HepG2 (cell line): ENCODE results near the gene SCN8A. TPM values are rescaled to one million over a fixed set of nuclear protein-coding genes. Genes with fewer than 3 reads are reported as not detected.

Experiments used
- ATAC-seq: fragments of 200-7000 bp; cut with Tn5 transposase; 3 replicates; pipeline ENCODE4 v1.9.1; 2020; ENCODE audit warnings: mild to moderate bottlenecking, moderate library complexity
- BruUV-seq: library from RNA; stranded (reverse); fragments of 400-500 nt; replicated peaks from 2 replicates; lab custom pipeline; 2021; lab: Mats Ljungman, UMichigan
- CTCF ChIA-PET: fragments of 300-600 bp; formaldehyde crosslinking; extraction: SDS; loops from one replicate; lab custom pipeline; 2021; ENCODE audit warnings: low total read pairs, inconsistent platforms, low intra/inter-chr PET ratio; lab: Yijun Ruan, JAX
- POLR2A ChIA-PET: fragments of 350-600 bp; sonication (Branson Sonifier 250); formaldehyde crosslinking; loops from one replicate; lab custom pipeline; 2020; ENCODE audit warnings: antibody characterized with exemption, inconsistent platforms; lab: Yijun Ruan, JAX
- DNase-seq: peaks from one replicate; pipeline ENCODE4 v3.0.0-alpha.2; 2015; ENCODE audit warnings: low spot score
- FAIRE-seq: peaks from 3 replicates; lab custom pipeline; 2011; peaks lifted over from hg19 to GRCh38; lab: Jason Lieb, UNC
- H2AFZ ChIP-seq: one replicate; pipeline ENCODE4 v1.6.1; 2011; ENCODE audit warnings: low read length, inconsistent platforms
- H3K27ac ChIP-seq: fragments of 300-600 bp; 3 replicates; pipeline ENCODE4 v1.8.0; 2011; ENCODE audit warnings: mixed run types, mild to moderate bottlenecking, mixed read lengths, low read length, inconsistent platforms; ENCODE audit not compliant: insufficient read depth; ENCODE audit errors: extremely low read length
- H3K27me3 ChIP-seq, 2 experiments: fragments of 200-600 bp in 1 of 2; 2 replicates in 1 of 2; 3 replicates in 1 of 2; pipeline versions ENCODE4 v1.6.0 to v1.8.0; 2011; ENCODE audit warnings: low read length in 2 of 2, mild to moderate bottlenecking in 2 of 2, moderate library complexity in 2 of 2, inconsistent platforms in 1 of 2; ENCODE audit not compliant: insufficient read depth in 2 of 2, control insufficient read depth in 1 of 2
- H3K36me3 ChIP-seq, 2 experiments: fragments of 200-600 bp in 1 of 2; replicated peaks in 1 of 2; 2 replicates in 1 of 2; 3 replicates in 1 of 2; pipeline versions ENCODE4 v1.5.1 to v1.8.0; 2011; ENCODE audit warnings: low read length in 2 of 2, inconsistent platforms in 1 of 2; ENCODE audit not compliant: insufficient read depth in 2 of 2, control insufficient read depth in 1 of 2
- H3K4me1 ChIP-seq: 2 replicates; pipeline ENCODE4 v1.5.1; 2012; ENCODE audit warnings: low read length, inconsistent platforms; ENCODE audit not compliant: insufficient read depth
- H3K4me2 ChIP-seq: 2 replicates; pipeline ENCODE4 v1.6.0; 2011; ENCODE audit warnings: low read depth, low read length, inconsistent platforms
- H3K4me3 ChIP-seq, 3 experiments: fragments of 200-600 bp in 1 of 3; sonication (generic), shearing (Covaris generic) in 1 of 3; replicated peaks in 1 of 3; 2 replicates each; pipeline ENCODE4 v1.5.1; 2011 to 2016; ENCODE audit warnings: low read length in 3 of 3, inconsistent platforms in 2 of 3, low read depth in 2 of 3, mild to moderate bottlenecking in 2 of 3, control low read depth in 1 of 3, mixed read lengths in 1 of 3; ENCODE audit not compliant: insufficient read depth in 1 of 3
- H3K79me2 ChIP-seq: one replicate; pipeline ENCODE4 v1.6.1; 2011; ENCODE audit warnings: low read length, inconsistent platforms; ENCODE audit not compliant: insufficient read depth
- H3K9ac ChIP-seq: 2 replicates; pipeline ENCODE4 v1.6.0; 2011; ENCODE audit warnings: mild to moderate bottlenecking, low read depth, low read length, inconsistent platforms; ENCODE audit not compliant: insufficient read depth
- H3K9me3 ChIP-seq: 2 replicates; pipeline ENCODE4 v1.5.1; 2012; ENCODE audit warnings: mild to moderate bottlenecking, low read length
- H4K20me1 ChIP-seq: 2 replicates; pipeline ENCODE4 v1.6.0; 2011; ENCODE audit warnings: inconsistent platforms, mild to moderate bottlenecking, low read length, moderate library complexity; ENCODE audit not compliant: insufficient read depth
- GATAD2A ChIP-seq: IDR thresholded peaks from 2 replicates; pipeline ENCODE4 v1.6.1; 2016
- MAFF ChIP-seq: IDR thresholded peaks from 2 replicates; pipeline ENCODE4 v1.6.1; 2011; ENCODE audit warnings: low read depth, low read length, improper control_type of control experiment
- MAFK ChIP-seq, 2 experiments: IDR thresholded peaks in 1 of 2; conservative IDR thresholded peaks in 1 of 2; 2 replicates each; pipeline ENCODE4 v1.6.1; 2011; ENCODE audit warnings: improper control_type of control experiment in 2 of 2, low read length in 2 of 2
- ZNF12 ChIP-seq: sonication (generic); formaldehyde crosslinking; IDR thresholded peaks from 2 replicates; pipeline ENCODE4 v1.5.0; 2020; ENCODE audit warnings: missing genetic modification reagents
- WGBS: methylation state at CpG from one replicate; pipeline ENCODE4 v1.1.6; 2017; ENCODE audit warnings: low lambda C conversion rate; 5-methylcytosine and 5-hydroxymethylcytosine counted together
- in situ Hi-C: cut with HindIII; loops from 2 replicates; pipeline ENCODE4 v1.10.0; 2017; ENCODE audit warnings: low pct_unique_long_range_greater_than_20kb; ENCODE audit not compliant: extremely low pct_ligation_motif_present
- intact Hi-C: fragments of 100-400 bp; cut with micrococcal nuclease; formaldehyde crosslinking; loops from one replicate; pipeline ENCODE4 v1.10.0; 2022; ENCODE audit not compliant: unreplicated experiment
- polyA plus RNA-seq, 8 experiments: library from polyadenylated mRNA; depleted of rRNA in 3 of 8; stranded (reverse) in 7 of 8; unstranded in 1 of 8; fragments of >200 nt; fragmentation: Illumina TruSeq in 4 of 8; extraction: Trizol in 4 of 8; gene quantifications; 2 replicates each; pipeline versions ENCODE4 v1.2.1 to v1.2.3, GENCODE V29; 2011 to 2016; ENCODE audit warnings: low read depth in 4 of 8, missing spikeins in 1 of 8, mixed read lengths in 1 of 8; ENCODE audit not compliant: insufficient read depth in 1 of 8
- total RNA-seq, 5 experiments: library from RNA; depleted of rRNA; stranded (reverse); fragments of >200 nt; fragmentation: Illumina TruSeq; extraction: Trizol; gene quantifications; 2 replicates each; pipeline ENCODE4 v1.2.3, GENCODE V29; 2016; ENCODE audit warnings: low read depth in 1 of 5
- TF ChIP-seq, protein P1 (sequence below): sonication (generic); formaldehyde crosslinking; IDR thresholded peaks from 2 replicates; pipeline ENCODE4 v1.8.0; 2022; ENCODE audit warnings: missing genetic modification reagents, mild to moderate bottlenecking, borderline replicate concordance

The SCN8A gene
- total and polyA plus RNA-seq, 2 of the 13 experiments (the other 11 are each of a cell fraction or from before 2014, with no cell fraction given): 0.57 to 1.4 TPM

DNA sequence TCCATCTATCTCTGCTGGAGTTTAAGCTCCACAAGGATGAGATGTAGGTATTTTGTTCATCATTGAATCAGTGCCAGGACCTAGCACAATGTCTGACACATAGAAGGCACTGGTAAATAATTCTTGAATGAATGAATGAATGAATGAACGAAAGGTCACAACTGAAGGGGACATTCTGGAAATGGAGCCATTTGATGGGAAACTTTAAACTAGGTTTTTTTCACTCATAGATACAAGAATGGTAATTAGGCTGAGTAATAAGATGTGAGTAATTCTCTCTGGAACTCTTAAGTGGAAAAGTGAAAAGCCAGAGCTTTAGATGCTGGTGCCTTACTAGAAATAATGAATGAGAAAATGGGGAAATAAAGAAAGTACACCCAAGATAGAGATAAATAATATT, 44.3 kb downstream of the SCN8A start:
- intact Hi-C loops: no loop called here
- no peak for ATAC-seq
- H3K4me2 ChIP-seq: no peak overlapping the region
- H3K27me3 ChIP-seq: no peaks in the 10 kb centered on the region
- H3K4me3 ChIP-seq: no peak overlapping the region
- H3K36me3 ChIP-seq: no peaks in the 10 kb centered on the region
- no peak for TF ChIP-seq ZNF12 (CRISPR knock-in tag)
- no peak for TF ChIP-seq GATAD2A
- TF ChIP-seq, all 625 proteins: peak for 0
- Histone ChIP-seq H4K20me1 (no peaks in the 10 kb centered on the region), H3K4me1 (no peaks in the 10 kb centered on the region), H3K9me3 (no peaks in the 10 kb centered on the region), H3K79me2 (no peaks in the 10 kb centered on the region), H3K27ac (no peak overlapping the region), H2AFZ (no peak overlapping the region), H3K9ac (no peak overlapping the region)
- WGBS: 79% methylated on average over 1 of the region's 1 CpG
- in situ Hi-C loops: no loop called here
- FAIRE-seq (no peak), DNase-seq (no peak)
- BruUV-seq: no TSS peak
- ChIA-PET CTCF (no interaction called here), POLR2A (no interaction called here)

DNA sequence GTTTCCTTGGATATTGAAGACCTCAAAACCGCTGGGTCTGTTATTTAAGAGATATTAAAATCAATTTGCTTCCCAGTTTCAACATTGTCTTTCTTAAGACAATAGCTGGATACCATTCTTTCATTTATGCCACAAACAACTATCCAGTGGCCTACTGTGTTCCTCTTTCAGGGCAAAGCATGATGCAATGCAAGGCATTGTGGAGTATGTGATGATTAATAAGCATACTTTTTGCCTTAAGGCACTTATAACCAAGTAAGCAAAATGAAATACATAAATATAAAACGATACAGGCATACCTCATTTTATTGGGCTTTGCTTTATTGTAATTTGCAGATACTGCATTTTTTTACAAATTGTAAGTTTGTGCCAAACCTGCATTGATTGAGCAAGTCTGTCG, 45.5 kb downstream of the SCN8A start:
- Histone ChIP-seq H4K20me1 (no peaks in the 10 kb centered on the region), H3K4me2 (no peak overlapping the region), H3K9ac (no peak overlapping the region), H2AFZ (no peak overlapping the region), H3K79me2 (no peaks in the 10 kb centered on the region), H3K9me3 (no peaks in the 10 kb centered on the region), H3K36me3 (no peaks in the 10 kb centered on the region), H3K27ac (no peak overlapping the region), H3K4me1 (no peaks in the 10 kb centered on the region), H3K4me3 (no peak overlapping the region), H3K27me3 (no peaks in the 10 kb centered on the region)
- TF ChIP-seq MAFF (0 out of 2 replicates have a peak, but pooled peaks have one; percentile 14), MAFK (conservative IDR thresholded peaks at IDR 0.05 in 1 of 2, IDR thresholded peaks at IDR 0.05 in 1 of 2; ENCODE audit: low read length in 2 of 2) (peak in 1 of 2 experiments; percentile 24; a peak in 1 of 4 replicates)
- TF ChIP-seq, protein P1, sequence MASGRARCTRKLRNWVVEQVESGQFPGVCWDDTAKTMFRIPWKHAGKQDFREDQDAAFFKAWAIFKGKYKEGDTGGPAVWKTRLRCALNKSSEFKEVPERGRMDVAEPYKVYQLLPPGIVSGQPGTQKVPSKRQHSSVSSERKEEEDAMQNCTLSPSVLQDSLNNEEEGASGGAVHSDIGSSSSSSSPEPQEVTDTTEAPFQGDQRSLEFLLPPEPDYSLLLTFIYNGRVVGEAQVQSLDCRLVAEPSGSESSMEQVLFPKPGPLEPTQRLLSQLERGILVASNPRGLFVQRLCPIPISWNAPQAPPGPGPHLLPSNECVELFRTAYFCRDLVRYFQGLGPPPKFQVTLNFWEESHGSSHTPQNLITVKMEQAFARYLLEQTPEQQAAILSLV: no peak
- POLR2A ChIA-PET: no interaction called here
- no TSS peak for BruUV-seq
- ATAC-seq (no peak), FAIRE-seq (no peak), DNase-seq (no peak)
- in situ Hi-C loops: no loop called here
- 30% methylated on average over 3 of the region's 3 CpGs for whole genome bisulfite sequencing
- intact Hi-C loops: no loop called here
- CTCF ChIA-PET: no interaction called here
